Activated CD4-positive, alpha-beta memory T cell treated with anti-CD3 and anti-CD28 coated beads, Interleukin-2, amount 10 ng/mL, durations not matched to agents 7 days and 5 days (primary cell): Measurements from ENCODE around the gene TLK2. TPM values are rescaled to one million over a fixed set of nuclear protein-coding genes. Genes with fewer than 3 reads are reported as not detected.

ENCODE experiments used
- CTCF ChIA-PET: fragments of 350-600 bp; sonication (Branson Sonifier 250); formaldehyde crosslinking; loops from one replicate; lab custom pipeline; 2021; ENCODE audit warnings: antibody characterized with exemption, inconsistent platforms; lab: Charles Lee
- POLR2A ChIA-PET: fragments of 350-600 bp; sonication (Branson Sonifier 250); formaldehyde crosslinking; loops from one replicate; lab custom pipeline; 2021; ENCODE audit warnings: antibody characterized with exemption; lab: Charles Lee
- DNase-seq: peaks from one replicate; pipeline ENCODE4 v3.0.0-alpha.2; 2020
- H3K27ac Mint-ChIP-seq: one replicate; pipeline ENCODE4 v1.8.0; 2021; ENCODE audit warnings: mild to moderate bottlenecking, mixed read lengths
- H3K27me3 Mint-ChIP-seq: one replicate; pipeline ENCODE4 v1.8.0; 2021; ENCODE audit warnings: mixed read lengths
- H3K36me3 Mint-ChIP-seq: one replicate; pipeline ENCODE4 v1.8.0; 2021; ENCODE audit warnings: low read depth, mixed read lengths
- H3K4me1 Mint-ChIP-seq: one replicate; pipeline ENCODE4 v1.8.0; 2021; ENCODE audit warnings: mixed read lengths
- H3K4me3 Mint-ChIP-seq: one replicate; pipeline ENCODE4 v1.8.0; 2021; ENCODE audit warnings: mild to moderate bottlenecking, mixed read lengths
- H3K9me3 Mint-ChIP-seq: one replicate; pipeline ENCODE4 v1.8.0; 2021; ENCODE audit warnings: mixed read lengths
- total RNA-seq, 2 experiments: library from RNA; stranded (reverse); gene quantifications; one replicate each; pipeline ENCODE4 v1.2.3, GENCODE V29; 2021

Gene TLK2
- total RNA-seq, 2 experiments from 2014 or later, result 42.2 to 46.1 TPM

DNA sequence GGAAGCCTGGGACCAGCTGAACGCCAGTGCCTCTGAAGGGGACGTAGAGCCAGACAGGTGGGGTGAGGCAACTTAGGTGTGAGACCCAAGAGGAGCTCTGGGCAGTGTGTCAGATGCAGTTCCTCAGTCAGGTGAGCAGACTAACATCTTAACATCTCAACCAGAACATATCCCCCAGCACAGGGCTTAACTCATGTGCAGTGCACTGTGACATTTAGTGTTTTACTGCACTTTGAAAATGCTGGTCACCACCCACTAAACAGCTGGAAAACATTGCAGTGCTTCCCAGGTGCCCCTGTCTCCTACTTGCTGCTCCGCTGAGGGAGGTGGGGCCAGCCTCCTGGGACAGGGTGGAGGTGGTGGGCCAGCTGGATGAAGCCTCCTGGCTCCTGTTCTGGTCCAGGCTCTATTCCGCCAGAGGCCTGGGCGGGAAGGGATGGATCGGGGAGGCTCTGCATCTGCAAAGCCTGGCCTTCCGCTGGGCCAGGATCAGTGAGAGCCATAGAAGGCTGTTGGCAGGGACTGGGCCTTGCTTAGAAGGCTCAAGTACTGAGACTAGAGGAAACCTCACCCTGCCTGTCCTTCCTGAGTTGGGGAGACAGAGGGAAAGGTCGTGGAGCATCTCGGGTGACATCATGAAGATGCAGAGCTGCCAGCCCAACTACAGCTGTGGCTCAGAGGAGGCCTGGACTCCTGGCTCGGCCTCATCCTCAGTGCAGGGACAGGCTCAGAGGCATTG, 141.0 kb downstream of the TLK2 start:
- ChIA-PET CTCF (no interaction called here), POLR2A (interaction anchor here (1.3 kb wide), 1 partner anchor 34 kb away, joined by 4 read pairs; no protein-coding TSS in a partner anchor)
- Mint-ChIP-seq H3K27ac (no peak overlapping the region), H3K27me3 (no peaks in the 10 kb centered on the region), H3K9me3 (no peaks in the 10 kb centered on the region), H3K4me1 (no peaks in the 10 kb centered on the region), H3K36me3 (peaks cover 7% of the 10 kb centered on the region), H3K4me3 (no peak overlapping the region)
- DNase-seq, result no peak

- CTCF ChIA-PET, result interaction anchor here (1.2 kb wide), 1 partner anchor 21 kb away, joined by 6 read pairs; no protein-coding TSS in a partner anchor
Observed at GRCh38 chr17:62621223-62621622, 142.6 kb downstream of the TLK2 start.

DNA sequence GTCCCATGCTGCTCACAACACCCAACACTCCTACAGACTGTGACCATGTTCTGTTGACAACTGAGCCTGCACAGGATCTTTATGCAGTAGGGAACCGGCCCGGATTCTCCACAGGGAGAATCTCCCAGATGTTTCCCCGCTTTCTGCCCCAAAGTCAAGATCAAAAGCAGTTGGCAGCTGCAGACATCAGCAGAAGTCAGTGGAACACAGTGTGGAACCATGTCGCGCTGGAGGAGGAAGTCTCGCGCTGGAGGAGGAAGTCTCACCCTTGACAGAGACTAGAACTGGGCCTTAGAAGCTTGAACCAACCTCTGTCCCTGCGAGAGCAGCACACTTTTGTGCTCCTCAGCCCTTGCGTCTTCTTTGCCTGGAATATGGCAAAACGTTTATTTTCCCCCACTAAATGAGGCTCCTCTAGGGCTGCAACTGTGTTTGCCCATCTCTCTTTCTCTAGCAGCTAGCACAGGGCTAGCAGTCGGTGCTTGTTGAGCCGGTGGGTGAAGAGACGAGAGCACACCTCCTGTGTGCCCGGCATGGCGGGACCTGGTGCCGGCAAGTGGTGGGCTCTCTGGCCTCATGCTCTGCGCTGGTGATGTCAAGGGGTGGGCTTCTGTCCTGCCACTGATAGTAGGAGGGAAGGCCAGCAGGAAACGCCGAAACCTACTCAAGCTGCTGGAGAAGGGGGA, 146.7 kb downstream of the TLK2 start:
- Mint-ChIP-seq H3K27ac (no peak overlapping the region), H3K4me1 (peaks cover 12% of the 10 kb centered on the region), H3K27me3 (peaks cover 21% of the 10 kb centered on the region), H3K36me3 (peaks cover 2% of the 10 kb centered on the region), H3K9me3 (no peaks in the 10 kb centered on the region), H3K4me3 (no peak overlapping the region)
- CTCF ChIA-PET, result no interaction called here
- DNase-seq, result no peak
- POLR2A ChIA-PET, result no interaction called here

More at GRCh38 chr17:62621223-62621622, 142.6 kb downstream of the TLK2 start:
- Mint-ChIP-seq H3K27ac (no peak overlapping the region), H3K9me3 (no peaks in the 10 kb centered on the region), H3K4me1 (peaks cover 2% of the 10 kb centered on the region), H3K27me3 (peaks cover 2% of the 10 kb centered on the region), H3K36me3 (peaks cover 2% of the 10 kb centered on the region), H3K4me3 (no peak overlapping the region)
- DNase-seq, result no peak
- POLR2A ChIA-PET, result no interaction called here

- H3K9me3 Mint-ChIP-seq, result no peaks in the 10 kb centered on the region
- DNase-seq, result no peak
- H3K27me3 Mint-ChIP-seq, result peaks cover 22% of the 10 kb centered on the region
- ChIA-PET CTCF (no interaction called here), POLR2A (no interaction called here)
- H3K4me3 Mint-ChIP-seq, result peak overlapping the region; percentile 41
- H3K36me3 Mint-ChIP-seq, result peaks cover 2% of the 10 kb centered on the region
- H3K27ac Mint-ChIP-seq, result no peak overlapping the region
- H3K4me1 Mint-ChIP-seq, result peaks cover 12% of the 10 kb centered on the region
Observed at GRCh38 chr17:62625870-62626200, 147.2 kb downstream of the TLK2 start.

DNA sequence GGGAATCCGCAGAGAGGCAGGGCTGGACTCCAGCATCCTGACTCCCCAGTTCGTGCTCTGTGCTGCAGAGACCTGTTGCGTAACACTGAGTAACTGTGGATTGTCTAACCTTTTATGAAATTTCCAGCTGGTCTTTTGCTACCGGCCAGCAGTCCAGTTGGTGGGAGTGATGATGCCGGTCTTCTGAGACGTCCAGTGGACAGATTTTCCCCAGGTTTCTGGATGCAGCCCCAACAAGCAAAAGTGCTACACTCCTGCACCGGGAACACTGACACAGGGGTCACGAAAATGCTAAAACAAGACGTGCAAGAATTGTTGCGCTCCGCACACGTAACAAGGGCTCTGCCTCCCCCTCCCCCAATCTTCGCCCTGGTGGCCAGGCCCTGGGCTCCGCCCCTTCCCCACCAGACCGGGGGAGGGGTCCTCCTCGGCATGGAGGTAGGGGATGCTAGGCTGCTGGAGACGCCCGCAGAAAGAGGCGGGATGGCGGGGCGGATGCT, 148.1 kb downstream of the TLK2 start:
- peaks cover 22% of the 10 kb centered on the region for H3K27me3 Mint-ChIP-seq
- no peaks in the 10 kb centered on the region for H3K9me3 Mint-ChIP-seq
- H3K27ac Mint-ChIP-seq, result no peak overlapping the region
- H3K36me3 Mint-ChIP-seq, result peaks cover 2% of the 10 kb centered on the region
- CTCF ChIA-PET, result no interaction called here
- DNase-seq, result no peak
- H3K4me3 Mint-ChIP-seq, result peak overlapping the region; percentile 71
- H3K4me1 Mint-ChIP-seq, result peaks cover 12% of the 10 kb centered on the region
- POLR2A ChIA-PET, result no interaction called here

GRCh38 chr17:62627219-62627903, 148.7 kb downstream of the TLK2 start, which contains the start of gene MRC2:
Gene MRC2 (plus strand): TSS chr17:62627670. CDS start chr17:62627803, 133 bp downstream.
- Mint-ChIP-seq H3K27ac (peak within 1 kb of the TSS; percentile 60), H3K4me1 (peaks cover 12% of the 10 kb centered on the region), H3K27me3 (peaks cover 22% of the 10 kb centered on the region), H3K36me3 (peaks cover 2% of the 10 kb centered on the region), H3K9me3 (no peaks in the 10 kb centered on the region), H3K4me3 (peak within 1 kb of the TSS; percentile 79)
- ChIA-PET POLR2A (no interaction called here), CTCF (no interaction called here)
- peak; percentile 43 for DNase-seq

- Mint-ChIP-seq H3K4me3 (peak overlapping the region; percentile 79), H3K9me3 (no peaks in the 10 kb centered on the region), H3K36me3 (peaks cover 2% of the 10 kb centered on the region), H3K27me3 (peaks cover 22% of the 10 kb centered on the region), H3K4me1 (peaks cover 12% of the 10 kb centered on the region), H3K27ac (peak overlapping the region; percentile 60)
- POLR2A ChIA-PET, result no interaction called here
- peak; percentile 43 for DNase-seq
- CTCF ChIA-PET, result no interaction called here
Observed at GRCh38 chr17:62627904-62628633, 149.4 kb downstream of the TLK2 start.

DNA sequence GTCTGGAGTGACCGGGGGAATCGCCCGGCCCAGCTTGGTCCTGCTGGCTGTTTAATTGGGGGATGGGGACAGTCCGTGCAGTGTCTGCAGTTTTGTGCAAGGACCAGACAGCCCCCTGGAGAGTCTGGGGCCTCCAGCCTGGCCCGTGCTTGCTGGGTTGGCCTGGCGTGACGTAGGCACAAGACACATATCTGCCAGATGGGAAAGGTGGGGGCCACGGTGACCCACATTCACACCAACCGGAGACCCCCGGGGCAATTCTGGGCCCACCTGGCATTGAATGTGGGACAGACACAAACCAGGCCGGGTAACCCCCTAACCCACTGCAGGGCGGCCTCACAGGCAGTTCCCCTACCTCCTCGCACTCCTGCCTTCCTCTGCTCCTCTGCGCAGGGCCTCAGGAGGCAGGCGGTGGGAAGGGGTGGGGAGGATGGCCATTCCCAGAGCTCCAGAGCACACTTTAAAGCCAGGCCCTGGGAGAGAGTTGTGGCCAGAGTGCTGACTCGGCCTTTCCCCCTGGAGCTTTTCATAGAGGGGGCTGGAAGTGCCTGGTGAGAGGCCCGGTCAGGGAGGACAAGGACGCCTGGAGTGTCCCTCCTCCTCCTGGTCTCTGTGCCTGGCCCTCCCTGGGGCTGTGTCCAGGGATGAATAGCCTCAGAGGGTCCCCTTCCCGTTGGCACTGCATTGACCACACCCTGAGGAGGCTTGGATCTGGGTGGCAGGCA, 150.4 kb downstream of the TLK2 start:
- no peak overlapping the region for H3K27ac Mint-ChIP-seq

DNA sequence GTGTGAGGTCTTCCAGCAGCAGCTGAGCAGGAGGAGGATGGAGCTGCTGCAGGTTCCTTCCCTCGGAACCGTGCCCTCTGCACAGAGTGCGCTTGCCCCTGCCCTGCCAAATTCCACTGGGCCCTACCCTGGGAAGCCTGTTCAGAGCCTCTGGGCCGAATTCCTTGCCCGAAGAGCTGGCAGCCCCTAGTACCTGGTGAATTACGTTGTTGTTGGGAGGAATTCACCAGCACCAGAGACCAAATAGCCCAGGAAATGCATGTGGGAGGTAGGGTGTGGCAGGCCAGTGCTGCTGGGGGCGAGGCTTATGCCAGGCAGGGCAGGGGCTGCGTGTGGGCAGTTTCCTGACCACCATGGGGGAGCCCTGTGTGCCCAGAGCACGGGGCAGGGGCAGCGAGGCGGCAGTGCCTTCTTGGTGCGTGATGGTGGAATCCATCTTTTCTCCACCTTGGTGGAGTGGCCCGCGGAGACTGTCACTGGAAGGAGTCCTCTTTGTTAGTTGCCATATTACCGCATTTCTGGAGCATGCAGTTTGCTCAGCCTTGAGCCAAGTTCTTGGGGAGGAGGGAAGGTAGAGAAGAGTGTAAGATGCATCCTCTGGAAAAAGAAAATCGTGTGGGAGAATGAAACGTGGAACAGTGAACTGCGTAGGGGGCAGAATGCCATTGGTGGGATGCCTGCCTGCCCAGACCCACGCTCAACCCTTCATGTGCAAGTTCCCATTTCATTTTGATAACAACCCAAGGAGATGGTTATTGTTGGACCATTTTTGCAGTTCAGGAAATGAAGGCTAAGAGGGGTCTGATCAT, 151.1 kb downstream of the TLK2 start:
- H3K4me1 Mint-ChIP-seq, result peaks cover 12% of the 10 kb centered on the region
- no peaks in the 10 kb centered on the region for H3K36me3 Mint-ChIP-seq
- no peak overlapping the region for H3K27ac Mint-ChIP-seq
- H3K9me3 Mint-ChIP-seq, result no peaks in the 10 kb centered on the region
- H3K4me3 Mint-ChIP-seq, result no peak overlapping the region
- ChIA-PET POLR2A (no interaction called here), CTCF (no interaction called here)
- DNase-seq, result no peak
- peaks cover 22% of the 10 kb centered on the region for H3K27me3 Mint-ChIP-seq

More for the DNA sequence above, 150.4 kb downstream of the TLK2 start:
- ChIA-PET POLR2A (no interaction called here), CTCF (no interaction called here)
- H3K27me3 Mint-ChIP-seq, result peaks cover 22% of the 10 kb centered on the region
- H3K9me3 Mint-ChIP-seq, result no peaks in the 10 kb centered on the region
- peaks cover 2% of the 10 kb centered on the region for H3K36me3 Mint-ChIP-seq
- peaks cover 12% of the 10 kb centered on the region for H3K4me1 Mint-ChIP-seq
- H3K4me3 Mint-ChIP-seq, result peak overlapping the region; percentile 79
- no peak for DNase-seq

DNA sequence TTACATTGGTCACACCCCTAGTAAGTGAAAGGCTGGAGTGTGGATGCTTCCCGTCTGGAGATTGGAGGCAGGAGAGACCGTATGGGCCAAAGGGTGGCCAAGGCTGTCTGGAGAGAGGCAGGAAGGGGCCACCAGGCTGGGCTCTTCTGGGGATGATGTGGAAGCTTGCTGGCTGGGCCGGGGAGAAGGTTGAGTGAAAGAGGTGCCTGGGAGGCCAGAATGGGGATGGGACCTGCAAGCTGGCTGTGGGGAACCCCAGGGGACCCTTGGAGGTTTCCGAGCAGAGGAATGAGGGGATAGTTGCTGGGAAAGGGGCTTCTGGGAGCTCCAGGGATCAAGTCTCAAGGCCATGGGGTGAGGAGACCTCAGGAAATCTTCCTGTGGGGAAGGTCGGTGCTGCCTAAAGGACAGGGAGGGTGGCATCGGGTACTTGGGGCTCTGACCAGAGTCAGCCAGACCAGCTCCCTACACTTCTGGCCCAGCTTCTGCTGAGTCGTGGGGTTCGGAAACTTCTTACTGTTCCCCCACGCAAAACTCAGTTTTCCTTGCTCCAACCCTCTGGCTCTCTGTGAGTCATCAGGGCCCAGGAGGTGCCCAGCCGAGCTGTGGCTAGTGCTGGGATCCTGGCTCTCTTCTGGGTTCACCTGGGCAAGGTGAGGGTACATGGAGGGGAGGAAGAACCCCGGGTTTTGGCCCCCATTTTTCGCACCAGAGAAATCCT, 151.9 kb downstream of the TLK2 start:
- POLR2A ChIA-PET, result no interaction called here

More for the DNA sequence above, 151.9 kb downstream of the TLK2 start:
- Mint-ChIP-seq H3K27ac (no peak overlapping the region), H3K9me3 (no peaks in the 10 kb centered on the region), H3K4me3 (no peak overlapping the region), H3K4me1 (peaks cover 12% of the 10 kb centered on the region), H3K36me3 (no peaks in the 10 kb centered on the region), H3K27me3 (peaks cover 22% of the 10 kb centered on the region)
- no peak for DNase-seq
- CTCF ChIA-PET, result no interaction called here
